ENCODE data around the gene RFT1. TPM values are rescaled to one million over a fixed set of nuclear protein-coding genes. Genes with fewer than 3 reads are reported as not detected.

RFT1 gene, protein sequence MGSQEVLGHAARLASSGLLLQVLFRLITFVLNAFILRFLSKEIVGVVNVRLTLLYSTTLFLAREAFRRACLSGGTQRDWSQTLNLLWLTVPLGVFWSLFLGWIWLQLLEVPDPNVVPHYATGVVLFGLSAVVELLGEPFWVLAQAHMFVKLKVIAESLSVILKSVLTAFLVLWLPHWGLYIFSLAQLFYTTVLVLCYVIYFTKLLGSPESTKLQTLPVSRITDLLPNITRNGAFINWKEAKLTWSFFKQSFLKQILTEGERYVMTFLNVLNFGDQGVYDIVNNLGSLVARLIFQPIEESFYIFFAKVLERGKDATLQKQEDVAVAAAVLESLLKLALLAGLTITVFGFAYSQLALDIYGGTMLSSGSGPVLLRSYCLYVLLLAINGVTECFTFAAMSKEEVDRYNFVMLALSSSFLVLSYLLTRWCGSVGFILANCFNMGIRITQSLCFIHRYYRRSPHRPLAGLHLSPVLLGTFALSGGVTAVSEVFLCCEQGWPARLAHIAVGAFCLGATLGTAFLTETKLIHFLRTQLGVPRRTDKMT
- total RNA-seq: 10 to 100 TPM; 49.3 to 50.7 TPM

DNA sequence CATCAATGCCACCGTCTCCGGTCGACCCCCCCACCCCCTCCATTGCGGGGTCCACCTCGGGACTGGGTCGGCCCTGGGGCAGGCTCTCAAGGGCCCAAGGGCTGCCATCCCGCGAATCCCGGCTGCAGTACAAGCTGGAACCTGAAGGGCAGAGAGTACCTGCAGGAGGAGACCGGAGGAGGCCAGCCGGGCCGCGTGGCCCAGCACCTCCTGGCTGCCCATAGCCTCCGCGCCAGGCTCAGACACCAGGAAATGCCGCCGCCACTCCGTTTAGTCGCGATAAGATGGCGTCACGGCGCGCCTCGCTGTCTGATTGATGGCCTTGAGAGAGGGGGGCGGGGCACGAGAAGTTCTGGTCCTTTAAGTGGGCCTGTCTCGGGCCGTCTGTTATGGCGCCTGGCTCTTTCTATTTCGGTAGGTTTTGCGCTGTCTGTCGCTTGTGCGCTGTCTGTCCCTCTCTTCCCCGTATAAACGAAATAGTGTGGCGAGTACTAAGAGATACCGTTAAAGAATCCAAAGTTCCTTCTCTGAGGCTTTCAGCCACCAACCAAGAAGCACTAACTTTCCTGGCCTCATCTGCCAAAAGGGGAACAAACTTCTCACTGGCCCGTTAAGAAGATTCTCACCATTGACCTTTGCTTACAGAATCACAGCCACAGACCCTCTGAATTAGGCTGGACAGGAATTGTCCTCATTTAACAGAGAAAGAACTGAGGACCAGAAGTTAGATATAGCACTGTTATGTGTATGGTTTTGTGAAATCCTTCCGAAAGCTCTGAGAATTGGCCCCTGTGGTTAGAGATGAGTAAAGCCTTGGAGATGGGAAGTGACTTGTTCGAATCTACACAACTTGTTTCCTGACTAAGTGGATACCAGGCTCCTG is at the start of gene RFT1:
Gene RFT1, minus strand, starts transcription at position 257 of the 883 bp plus-strand sequence. Its CDS starts 35 bp downstream, at position 222.
- peaks cover 19% of the 10 kb centered on the region for H3K4me1 Mint-ChIP-seq
- DNase-seq: peak; percentile 96
- H3K9me3 Mint-ChIP-seq: no peaks in the 10 kb centered on the region

DNA sequence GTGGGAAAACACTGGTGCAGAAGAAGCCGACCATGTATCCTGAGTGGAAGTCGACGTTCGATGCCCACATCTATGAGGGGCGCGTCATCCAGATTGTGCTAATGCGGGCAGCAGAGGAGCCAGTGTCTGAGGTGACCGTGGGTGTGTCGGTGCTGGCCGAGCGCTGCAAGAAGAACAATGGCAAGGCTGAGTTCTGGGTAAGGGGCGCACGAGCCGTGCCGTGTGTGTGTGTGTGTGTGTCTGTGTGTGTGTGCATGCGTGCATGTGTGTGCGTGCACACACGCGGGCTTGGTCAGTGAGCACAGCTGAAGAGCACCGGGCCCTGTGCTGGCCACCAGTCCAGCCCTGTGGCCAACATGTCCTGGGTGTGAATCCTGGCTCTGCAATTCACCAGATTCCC is 49.3 kb upstream of the RFT1 start:
- DNase-seq: no peak
- Mint-ChIP-seq H3K27ac (no peak overlapping the region), H3K36me3 (peaks cover 9% of the 10 kb centered on the region), H3K27me3 (no peaks in the 10 kb centered on the region), H3K4me3 (no peak overlapping the region), H3K9me3 (no peaks in the 10 kb centered on the region), H3K4me1 (no peaks in the 10 kb centered on the region)

More for the DNA sequence above, at the start of gene RFT1:
- peak within 1 kb of the TSS; percentile 95 for H3K27ac Mint-ChIP-seq
- H3K4me3 Mint-ChIP-seq: peak within 1 kb of the TSS; percentile 91
- no peaks in the 10 kb centered on the region for H3K27me3 Mint-ChIP-seq
- peaks cover 6% of the 10 kb centered on the region for H3K36me3 Mint-ChIP-seq

DNA sequence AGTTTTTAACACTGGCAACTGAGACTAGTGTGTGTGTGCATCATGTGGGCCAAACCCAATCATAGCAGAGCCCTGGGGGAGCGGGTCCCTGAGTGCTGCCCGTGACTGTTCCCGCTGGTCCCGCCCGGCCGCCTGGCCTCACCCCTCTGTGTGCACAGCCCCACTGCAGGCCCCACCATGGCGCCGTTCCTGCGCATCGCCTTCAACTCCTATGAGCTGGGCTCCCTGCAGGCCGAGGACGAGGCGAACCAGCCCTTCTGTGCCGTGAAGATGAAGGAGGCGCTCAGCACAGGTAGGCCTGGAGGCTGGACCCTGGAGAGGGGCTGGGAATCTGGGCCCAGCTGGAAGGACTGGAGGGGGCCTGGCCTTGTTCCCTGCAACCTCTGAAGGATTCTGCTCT is 48.0 kb upstream of the RFT1 start:
- Mint-ChIP-seq H3K27me3 (no peaks in the 10 kb centered on the region), H3K36me3 (peaks cover 9% of the 10 kb centered on the region), H3K4me3 (no peak overlapping the region), H3K9me3 (no peaks in the 10 kb centered on the region), H3K4me1 (no peaks in the 10 kb centered on the region), H3K27ac (no peak overlapping the region)
- no peak for DNase-seq

DNA sequence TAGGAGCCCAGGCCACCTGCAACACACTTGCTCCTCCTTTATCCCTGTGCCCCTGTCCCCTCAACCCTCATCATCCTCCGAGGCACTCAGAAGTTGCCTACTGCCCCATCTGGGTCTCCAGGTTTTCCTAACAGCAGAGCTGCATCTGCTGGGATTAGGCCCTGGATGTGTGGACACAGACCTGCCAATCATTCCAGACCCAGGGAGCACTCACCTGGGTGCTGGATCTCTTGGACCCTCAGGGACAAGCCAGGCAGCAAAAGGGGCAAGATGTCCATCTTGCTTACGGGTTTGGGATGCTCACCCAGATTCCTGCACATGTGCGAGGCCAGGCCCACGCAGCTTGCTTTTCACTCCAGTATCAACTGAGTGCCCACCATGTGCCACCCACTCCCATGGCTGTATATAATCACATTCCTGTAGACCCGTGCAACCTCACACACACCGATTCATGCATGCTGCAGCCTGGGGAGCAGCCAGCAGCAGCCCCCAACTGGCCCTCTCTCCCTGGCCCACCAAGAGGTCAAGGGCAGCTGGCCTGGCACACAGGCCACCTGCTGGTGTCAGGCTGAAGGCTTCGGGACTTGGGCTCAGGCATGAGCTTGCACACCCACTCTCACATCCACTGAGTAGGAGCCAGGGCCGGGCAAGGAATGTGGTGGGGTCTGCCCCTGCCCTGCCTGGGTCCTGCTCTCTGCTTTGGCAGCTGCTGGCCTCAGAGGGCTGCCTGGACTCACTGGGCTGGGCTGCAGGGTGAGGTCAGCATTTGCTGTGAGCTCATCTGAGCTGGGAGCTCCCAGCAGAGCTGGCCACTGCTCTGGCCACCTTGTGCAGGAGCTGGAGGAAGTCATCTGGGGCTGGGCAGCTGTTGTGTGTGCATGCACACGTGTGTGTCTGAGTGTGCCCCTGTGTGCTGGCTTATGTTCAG is 45.6 kb upstream of the RFT1 start:
- H3K36me3 Mint-ChIP-seq: peaks cover 8% of the 10 kb centered on the region
- H3K4me1 Mint-ChIP-seq: peaks cover under 1% of the 10 kb centered on the region
- no peak overlapping the region for H3K27ac Mint-ChIP-seq
- H3K9me3 Mint-ChIP-seq: no peaks in the 10 kb centered on the region
- H3K4me3 Mint-ChIP-seq: no peak overlapping the region
- H3K27me3 Mint-ChIP-seq: no peaks in the 10 kb centered on the region
- no peak for DNase-seq

DNA sequence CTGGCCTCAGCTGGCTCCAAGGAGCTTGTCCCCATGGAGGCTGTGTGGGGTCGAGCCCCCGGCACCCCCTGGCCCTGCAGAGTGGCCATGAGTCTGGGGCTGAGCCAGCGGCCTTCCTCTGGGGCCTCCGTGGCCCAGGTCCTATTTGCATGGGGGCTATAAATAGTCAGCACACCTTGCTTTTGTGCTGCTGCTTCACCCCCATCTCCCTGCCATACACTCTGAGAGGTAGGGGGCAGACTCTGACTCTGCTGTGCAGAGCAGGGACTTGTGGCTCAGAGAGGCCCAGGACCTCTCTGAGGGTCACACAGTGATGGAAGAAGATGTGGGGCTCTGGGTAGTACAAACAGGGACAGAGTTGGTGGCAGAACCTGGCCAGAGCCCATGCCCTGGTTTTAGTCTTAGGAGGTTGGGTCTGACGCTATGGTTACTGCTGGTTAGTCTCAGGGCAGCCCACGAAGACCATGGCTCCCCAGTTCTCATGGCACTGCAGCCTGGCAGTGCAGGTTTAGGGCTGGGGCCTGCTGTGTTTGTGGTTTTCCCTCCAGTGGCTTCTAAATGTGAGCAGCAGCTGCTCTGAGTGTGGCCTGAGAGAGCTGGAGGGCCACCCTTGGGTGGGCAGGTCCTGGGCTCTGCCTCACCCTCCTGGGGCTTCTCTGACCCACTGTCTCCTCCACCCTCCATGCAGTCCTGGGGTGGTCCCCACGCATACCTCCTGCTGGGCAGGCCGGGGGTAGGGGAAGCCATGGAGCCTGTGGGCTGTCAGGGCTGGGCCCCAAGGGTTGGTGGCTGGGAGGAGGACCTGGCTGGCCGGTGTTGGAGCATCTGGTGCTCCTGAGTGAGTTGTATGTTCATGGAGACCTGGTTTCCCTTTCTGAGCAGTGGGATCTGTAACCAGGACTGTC is 44.4 kb upstream of the RFT1 start:
- Mint-ChIP-seq H3K27ac (no peak overlapping the region), H3K9me3 (no peaks in the 10 kb centered on the region), H3K4me3 (no peak overlapping the region), H3K4me1 (peaks cover 12% of the 10 kb centered on the region), H3K36me3 (peaks cover 8% of the 10 kb centered on the region), H3K27me3 (no peaks in the 10 kb centered on the region)
- no peak for DNase-seq

DNA sequence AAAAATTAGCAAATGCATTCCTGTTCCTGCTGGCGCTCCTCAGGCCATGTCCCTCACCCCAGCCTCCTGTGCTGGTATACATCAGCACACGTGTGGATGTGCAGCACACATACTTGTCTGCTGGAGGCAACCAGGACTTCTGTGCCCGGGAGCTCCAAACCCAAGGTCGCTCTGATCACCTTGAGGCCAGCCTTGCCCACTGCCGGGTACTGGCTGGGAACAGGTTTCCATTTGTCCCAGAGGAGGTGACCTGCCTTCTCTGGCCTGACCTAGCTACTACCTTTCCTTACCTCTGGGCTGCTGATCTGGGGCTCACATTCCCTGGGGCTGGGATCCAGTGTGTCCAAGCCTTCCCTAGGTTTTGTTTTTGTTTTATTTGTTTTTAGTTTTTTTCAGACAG is 42.9 kb upstream of the RFT1 start:
- DNase-seq: no peak
- Mint-ChIP-seq H3K4me3 (no peak overlapping the region), H3K9me3 (no peaks in the 10 kb centered on the region), H3K27me3 (no peaks in the 10 kb centered on the region), H3K4me1 (peaks cover 20% of the 10 kb centered on the region), H3K27ac (no peak overlapping the region), H3K36me3 (no peaks in the 10 kb centered on the region)

DNA sequence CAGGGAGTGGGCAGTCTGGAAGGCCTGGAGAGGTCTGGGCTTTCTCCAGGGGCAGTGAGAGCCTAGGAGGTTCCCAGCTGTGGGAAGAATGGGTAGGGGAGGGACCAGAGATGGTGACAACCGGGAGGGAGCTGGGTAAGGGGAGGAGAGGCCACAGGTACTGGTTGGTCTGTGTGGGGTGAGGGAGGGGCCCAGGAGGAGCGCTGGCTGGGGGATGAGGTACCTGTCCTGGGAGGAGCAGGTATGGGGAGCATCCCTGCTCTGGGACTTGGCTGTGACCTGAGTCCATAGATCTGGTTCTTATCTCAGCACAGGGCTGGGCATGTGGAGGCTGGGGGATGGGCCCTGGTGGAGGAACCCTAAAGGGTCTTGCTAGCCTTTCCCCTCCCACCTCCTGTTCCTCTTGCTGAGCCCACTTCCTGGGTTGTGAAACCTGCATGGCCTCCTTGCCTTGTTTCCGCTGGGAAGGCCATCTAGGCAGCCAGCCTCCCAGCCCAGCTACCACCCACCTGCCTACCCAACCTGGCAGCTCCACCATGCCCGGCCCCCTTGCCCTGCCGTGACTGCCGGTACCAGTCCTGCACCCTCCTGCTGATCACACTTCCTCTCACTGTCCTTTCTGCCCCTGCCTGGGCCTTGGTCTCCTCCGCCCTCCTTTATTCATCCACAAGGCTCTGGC is 41.7 kb upstream of the RFT1 start:
- no peaks in the 10 kb centered on the region for H3K36me3 Mint-ChIP-seq
- no peaks in the 10 kb centered on the region for H3K27me3 Mint-ChIP-seq
- no peak overlapping the region for H3K4me3 Mint-ChIP-seq
- H3K27ac Mint-ChIP-seq: no peak overlapping the region
- DNase-seq: no peak
- no peaks in the 10 kb centered on the region for H3K9me3 Mint-ChIP-seq
- H3K4me1 Mint-ChIP-seq: peaks cover 20% of the 10 kb centered on the region

DNA sequence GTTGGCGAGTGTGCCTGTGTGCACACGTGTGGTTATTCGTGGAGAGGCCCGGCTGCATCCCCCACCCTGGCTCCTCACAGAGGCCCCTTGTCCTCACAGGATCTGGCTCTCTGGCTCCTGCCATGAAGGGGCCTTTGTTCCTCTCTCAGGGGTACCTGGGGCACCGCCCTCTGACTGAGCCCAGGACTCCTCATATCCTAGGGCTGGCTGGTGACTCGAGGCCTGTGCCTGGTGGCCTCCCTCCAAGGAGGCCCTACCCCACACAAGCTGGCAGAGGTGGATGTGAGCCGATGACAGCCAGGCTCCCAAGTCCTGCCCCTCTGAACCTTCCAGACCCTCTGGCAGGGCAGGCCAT is 40.8 kb upstream of the RFT1 start:
- DNase-seq: no peak
- Mint-ChIP-seq H3K27me3 (no peaks in the 10 kb centered on the region), H3K4me3 (no peak overlapping the region), H3K9me3 (no peaks in the 10 kb centered on the region), H3K4me1 (peaks cover 20% of the 10 kb centered on the region), H3K27ac (no peak overlapping the region), H3K36me3 (no peaks in the 10 kb centered on the region)

DNA sequence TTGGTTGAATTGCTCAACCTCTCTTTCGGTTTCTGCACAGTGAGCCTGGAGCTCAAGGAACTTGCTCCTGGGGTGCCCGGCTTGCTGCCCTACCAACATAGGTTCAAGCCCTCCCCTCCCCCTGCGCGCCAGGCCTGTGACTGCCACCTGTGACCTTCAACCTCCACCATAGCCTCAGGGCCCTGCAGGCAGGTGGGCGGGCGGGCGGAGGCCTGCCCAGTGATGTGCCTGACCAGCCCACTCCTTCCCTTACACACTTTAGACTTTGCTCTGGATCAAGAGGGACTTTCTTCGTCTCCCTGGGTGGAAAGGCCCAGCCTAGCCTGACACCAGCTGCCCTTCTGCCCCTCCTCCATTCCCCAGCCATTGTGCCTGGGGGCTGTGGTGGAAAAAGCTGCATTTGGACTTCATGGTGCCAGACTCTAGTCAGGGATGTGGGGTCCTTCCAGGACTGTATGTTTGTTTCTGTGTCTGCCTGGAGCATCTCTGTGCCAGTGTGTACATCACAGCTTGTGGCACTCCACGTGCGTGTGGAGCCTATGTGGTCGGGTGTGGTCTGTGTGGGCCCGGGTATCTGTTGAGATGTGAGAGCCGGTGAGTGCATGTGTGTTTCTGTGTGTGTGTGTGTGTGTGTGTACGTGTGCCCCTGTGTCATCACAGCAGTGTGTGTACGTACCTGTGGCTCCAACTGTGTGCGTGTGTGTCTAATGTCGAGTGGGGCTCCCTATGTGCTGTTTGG is 40.3 kb upstream of the RFT1 start:
- Mint-ChIP-seq H3K9me3 (no peaks in the 10 kb centered on the region), H3K36me3 (no peaks in the 10 kb centered on the region), H3K4me3 (no peak overlapping the region), H3K27ac (peak overlapping the region; percentile 34), H3K4me1 (peaks cover 20% of the 10 kb centered on the region), H3K27me3 (no peaks in the 10 kb centered on the region)
- DNase-seq: peak; percentile 34

DNA sequence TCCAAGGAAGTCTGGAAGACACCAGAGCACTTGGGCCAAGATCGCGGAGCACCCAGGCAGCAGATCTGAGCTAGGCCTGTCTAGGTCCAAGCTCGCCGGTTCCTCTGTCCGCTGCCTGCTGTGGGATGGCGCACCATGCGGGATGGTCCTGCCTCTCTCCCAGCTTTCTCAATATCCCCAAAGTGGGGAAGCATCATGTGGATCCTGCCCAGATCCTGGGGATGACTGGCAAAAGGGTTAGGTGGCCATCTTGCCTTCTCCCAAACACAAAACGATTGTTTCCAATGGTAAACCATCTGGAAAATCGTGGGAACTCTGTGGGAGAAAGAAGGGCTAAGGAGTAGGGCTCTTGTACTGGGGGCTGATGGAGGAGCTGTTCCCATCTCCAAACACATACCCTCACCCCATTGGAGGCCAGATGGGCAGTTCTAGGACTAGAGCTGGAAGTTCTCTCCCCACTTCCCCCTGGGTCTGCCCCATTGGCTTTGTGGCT is 39.6 kb upstream of the RFT1 start:
- Mint-ChIP-seq H3K4me3 (no peak overlapping the region), H3K27me3 (no peaks in the 10 kb centered on the region), H3K27ac (no peak overlapping the region), H3K9me3 (no peaks in the 10 kb centered on the region), H3K4me1 (peaks cover 20% of the 10 kb centered on the region), H3K36me3 (no peaks in the 10 kb centered on the region)
- no peak for DNase-seq

DNA sequence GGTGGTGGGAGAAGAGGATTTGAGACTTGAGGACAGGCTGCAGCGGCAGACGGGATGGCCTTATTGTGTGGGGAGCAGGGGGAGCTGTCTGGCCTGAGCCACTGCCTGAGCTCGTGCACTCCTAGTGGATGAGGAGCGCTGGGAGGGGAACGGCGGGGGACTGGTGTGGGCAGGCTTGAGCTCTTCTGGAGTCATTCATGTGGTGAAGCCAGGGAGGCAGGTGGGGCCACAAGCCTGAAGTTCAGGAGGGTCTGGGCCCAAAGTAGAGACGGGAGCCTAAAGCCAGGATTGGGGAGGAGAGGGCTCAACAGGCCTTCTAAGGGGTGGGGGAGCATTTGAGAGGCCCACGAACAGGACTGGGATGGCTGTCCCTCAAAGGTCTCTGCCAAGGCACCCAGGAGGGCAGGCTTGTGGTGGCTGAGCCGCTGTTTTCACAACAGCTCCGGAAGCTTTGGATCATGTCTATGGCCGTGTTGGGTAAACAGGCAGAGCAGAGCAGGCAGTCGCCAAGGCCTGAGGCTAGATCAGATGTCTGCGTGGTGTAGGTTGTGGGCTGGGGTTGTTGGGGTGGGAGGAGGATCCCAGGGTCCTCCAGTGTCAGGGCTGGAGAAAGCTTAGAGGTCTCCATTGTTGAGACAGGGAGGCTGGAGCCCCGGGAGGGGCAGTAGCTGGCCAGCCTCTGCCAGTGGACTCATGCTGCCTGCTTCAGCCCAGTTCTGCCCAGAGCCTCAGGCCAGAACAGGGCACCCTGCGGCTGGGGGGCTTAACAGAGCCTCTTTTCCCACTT is 39.0 kb upstream of the RFT1 start:
- Mint-ChIP-seq H3K27ac (no peak overlapping the region), H3K4me3 (no peak overlapping the region), H3K9me3 (no peaks in the 10 kb centered on the region), H3K4me1 (peaks cover 20% of the 10 kb centered on the region), H3K36me3 (no peaks in the 10 kb centered on the region), H3K27me3 (no peaks in the 10 kb centered on the region)
- DNase-seq: no peak
